K562 (cell line): ENCODE measurements around the gene CYP26A1. TPM values are rescaled to one million over a fixed set of nuclear protein-coding genes. Genes with fewer than 3 reads are reported as not detected.
A peak's percentile ranks its signal among the peaks of the same experiment; 100 is the strongest.

Experiments
- E2F8 ChIP-seq: fragments of 450-650 bp; IDR thresholded peaks from 2 replicates; pipeline ENCODE4 v1.7.1; 2018; ENCODE audit warnings: mild to moderate bottlenecking, low read depth; ENCODE audit not compliant: partially characterized antibody
- GTF2F1 ChIP-seq: IDR thresholded peaks from 2 replicates; pipeline ENCODE4 v1.6.1; 2011; ENCODE audit warnings: low read depth, low read length, improper control_type of control experiment
- MIER1 ChIP-seq: fragments of 450-650 bp; IDR thresholded peaks from 2 replicates; pipeline ENCODE4 v1.6.1; 2016; ENCODE audit warnings: antibody characterized with exemption, mild to moderate bottlenecking, low read depth
- PBX2 ChIP-seq, 2 experiments: IDR thresholded peaks in 1 of 2; conservative IDR thresholded peaks in 1 of 2; 2 replicates each; pipeline ENCODE4 v1.6.1; 2016; ENCODE audit warnings: low read depth in 2 of 2, mild to moderate bottlenecking in 1 of 2, missing compliant biosample characterization in 1 of 2, missing genetic modification characterization in 1 of 2, moderate library complexity in 1 of 2
- REST ChIP-seq, 2 experiments: fragments of 450-650 bp; formaldehyde crosslinking in 1 of 2; IDR thresholded peaks; 2 replicates each; pipeline versions ENCODE4 v1.4.0 to v1.6.1; 2014 to 2020; ENCODE audit warnings: mild to moderate bottlenecking in 2 of 2, borderline replicate concordance in 1 of 2, low read depth in 1 of 2
- SOX6 ChIP-seq: fragments of 450-650 bp; IDR thresholded peaks from 2 replicates; pipeline ENCODE4 v1.6.1; 2014; ENCODE audit warnings: mild to moderate bottlenecking
- ZFP91 ChIP-seq: sonication (generic); formaldehyde crosslinking; IDR thresholded peaks from 2 replicates; pipeline ENCODE4 v1.8.0; 2022; ENCODE audit warnings: mild to moderate bottlenecking, missing genetic modification reagents
- polyA plus RNA-seq, 8 experiments: library from polyadenylated mRNA; depleted of rRNA in 4 of 8; stranded (reverse) in 5 of 8; unstranded in 3 of 8; fragments of >200 nt; fragmentation: Nextera tagmentation in 2 of 8; fragmentation: Illumina TruSeq in 1 of 8; extraction: Ambion mirVana in 2 of 8; extraction: Trizol in 1 of 8; gene quantifications; 2 replicates each; pipeline versions ENCODE4 v1.2.1 to v1.2.3, GENCODE V29; 2011 to 2014; ENCODE audit warnings: inconsistent platforms in 1 of 8, missing spikeins in 1 of 8
- total RNA-seq, 7 experiments: library from RNA; depleted of rRNA in 6 of 7; stranded (reverse); fragments of >200 nt in 6 of 7; fragmentation: Illumina TruSeq in 2 of 7; extraction: Trizol in 2 of 7; gene quantifications; 2 replicates each; pipeline versions ENCODE4 v1.2.1 to v1.2.3, GENCODE V29; 2011 to 2021; ENCODE audit warnings: low replicate concordance in 1 of 7

Gene CYP26A1
- total and polyA plus RNA-seq, 9 of the 15 experiments (the other 6 are each of a cell fraction or from before 2014, with no cell fraction given) = 0.11 to 5.1 (median 1.6) TPM

- TF ChIP-seq PBX2 (CRISPR knock-in tag; IDR thresholded peaks at IDR 0.05; ENCODE audit: low read depth) (no peak), PBX2 (tag; conservative IDR thresholded peaks at IDR 0.05; ENCODE audit: low read depth) (peak; percentile 90), MIER1 (no peak), REST (IDR thresholded peaks at IDR 0.05; ENCODE audit: borderline replicate concordance) (peak; percentile 54; the same call in 1 of the 2 replicates), REST (CRISPR knock-in tag; IDR thresholded peaks at IDR 0.05; ENCODE audit: low read depth) (no peak), ZFP91 (CRISPR knock-in tag) (no peak), E2F8 (no peak), GTF2F1 (no peak), SOX6 (peak; percentile 93)
Observed at GRCh38 chr10:93077860-93078337, 4.2 kb downstream of the CYP26A1 start (continued).
